GM19372 (cell line): ENCODE data around the gene ANK2.

ENCODE experiments used
- ATAC-seq: cut with Tn5 transposase; IDR thresholded peaks from one replicate; pipeline ENCODE4 v1.9.1; 2021; ENCODE audit warnings: mild to moderate bottlenecking, low read depth, moderate library complexity; ENCODE audit not compliant: unreplicated experiment

Gene ANK2

DNA sequence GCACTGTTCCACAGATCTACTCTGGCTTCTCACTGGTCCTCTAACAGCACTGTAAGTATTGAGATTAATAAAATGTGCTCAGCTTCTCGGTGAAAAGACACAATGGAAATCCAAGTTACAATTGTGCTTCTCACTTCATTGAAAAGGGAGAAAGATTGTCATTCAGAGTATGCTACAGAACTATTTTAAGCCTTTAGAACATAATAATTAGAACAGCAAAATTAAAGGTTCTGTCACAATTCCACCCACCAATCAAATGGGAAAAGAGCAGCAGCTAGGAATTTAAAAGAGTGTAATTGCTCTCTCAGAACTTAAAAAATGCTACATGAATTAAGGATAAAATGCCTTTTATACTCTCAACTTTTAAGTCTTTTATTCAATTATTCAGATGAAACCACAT, 329.4 kb downstream of the ANK2 start:
- ATAC-seq = no peak

DNA sequence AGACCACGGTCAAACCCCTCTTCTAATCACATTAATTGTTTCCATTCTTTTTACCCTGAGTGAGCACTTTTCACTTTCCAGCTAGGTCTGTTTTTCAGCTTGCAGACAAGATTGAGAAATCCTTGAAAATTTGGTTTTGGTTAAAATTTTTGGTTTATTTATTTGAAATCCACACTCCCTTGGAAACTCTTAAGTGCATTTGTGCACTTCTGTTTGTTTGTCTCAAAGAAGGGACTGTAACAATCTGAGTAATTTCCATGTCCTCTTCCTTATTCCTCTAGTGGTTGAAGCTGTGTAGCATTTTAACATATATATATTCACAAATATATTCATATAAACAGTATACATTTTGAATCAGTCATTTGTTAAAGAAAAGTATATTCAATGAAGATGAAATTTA, 333.3 kb downstream of the ANK2 start:
- ATAC-seq = no peak

DNA sequence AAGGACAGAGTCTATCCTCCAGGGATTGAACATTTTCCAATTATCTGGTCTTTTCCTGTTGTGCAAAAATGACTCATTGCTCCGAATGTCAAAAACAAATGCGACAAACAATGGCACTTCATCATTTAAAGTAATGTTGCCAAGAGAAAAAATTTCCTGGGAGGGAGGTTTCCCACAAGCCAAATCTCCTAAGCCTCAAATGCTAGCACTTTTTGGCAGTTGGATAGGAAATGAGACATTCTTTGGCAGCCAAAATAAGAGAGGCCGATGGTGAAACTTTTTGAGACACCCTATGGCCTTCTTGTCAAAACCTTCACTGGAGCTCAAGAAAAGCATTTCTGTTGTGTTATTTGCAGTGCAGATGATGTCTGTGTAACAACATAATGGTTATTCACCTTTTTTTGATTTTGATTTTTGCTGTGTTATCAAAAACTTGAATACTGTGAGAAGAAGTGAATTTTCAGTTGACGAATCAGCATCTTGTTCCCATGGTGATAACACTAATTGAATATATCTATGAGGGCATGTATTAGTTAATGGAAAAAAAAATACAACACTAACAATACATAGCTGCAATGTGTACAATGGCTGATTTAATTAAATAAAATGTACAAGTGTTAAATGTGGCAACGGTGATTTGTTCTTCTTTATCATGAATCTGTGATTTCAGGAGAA, 333.8 kb downstream of the ANK2 start:
- no peak for ATAC-seq

DNA sequence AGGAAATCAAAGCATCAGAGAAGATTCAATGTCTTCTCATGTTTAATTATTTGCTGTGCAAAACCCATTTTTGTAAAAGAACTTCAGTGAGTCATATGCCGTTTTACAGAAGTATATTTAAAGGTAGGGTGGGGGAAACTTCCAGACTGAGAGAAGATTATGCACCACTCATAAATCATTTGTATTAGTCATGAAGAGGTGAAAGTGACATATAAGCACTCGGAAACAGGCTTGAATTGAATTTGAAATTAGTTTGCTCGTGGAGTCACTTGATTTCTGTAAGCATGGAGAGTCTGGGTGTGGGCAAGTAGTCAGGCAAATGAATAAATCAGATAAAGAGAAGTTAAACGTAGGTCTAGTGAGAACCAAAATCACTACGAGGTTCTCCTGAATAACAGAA, 335.1 kb downstream of the ANK2 start:
- no peak for ATAC-seq

DNA sequence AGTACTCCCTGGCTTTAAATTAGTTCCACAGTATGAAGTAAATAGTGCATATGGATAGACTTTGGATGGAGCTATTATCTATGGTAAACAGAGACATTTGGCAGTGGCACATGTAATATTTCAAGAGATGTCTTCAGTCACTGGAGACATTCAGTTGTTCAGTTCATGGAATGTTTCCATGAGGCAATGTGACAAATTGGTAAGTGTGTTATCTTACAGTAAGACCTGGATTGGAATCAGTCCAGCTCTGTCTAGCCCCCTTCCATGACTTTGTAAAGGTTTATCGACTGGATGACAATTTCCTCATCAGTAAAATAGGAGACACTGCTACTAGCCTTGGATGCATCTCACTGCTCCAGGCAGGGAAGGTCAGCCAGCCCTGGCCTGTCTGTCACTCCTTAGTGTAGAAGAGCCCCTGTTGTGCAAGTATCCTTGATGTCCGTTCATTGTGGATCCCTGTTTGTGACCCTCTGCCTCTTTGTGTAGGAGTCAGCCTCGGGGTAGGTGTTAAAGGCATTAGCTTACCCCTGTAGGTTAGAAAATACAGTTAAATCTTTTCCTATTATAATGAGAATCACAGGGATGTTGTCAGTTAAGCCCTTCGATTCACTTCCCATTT, 335.9 kb downstream of the ANK2 start:
- ATAC-seq = no peak

DNA sequence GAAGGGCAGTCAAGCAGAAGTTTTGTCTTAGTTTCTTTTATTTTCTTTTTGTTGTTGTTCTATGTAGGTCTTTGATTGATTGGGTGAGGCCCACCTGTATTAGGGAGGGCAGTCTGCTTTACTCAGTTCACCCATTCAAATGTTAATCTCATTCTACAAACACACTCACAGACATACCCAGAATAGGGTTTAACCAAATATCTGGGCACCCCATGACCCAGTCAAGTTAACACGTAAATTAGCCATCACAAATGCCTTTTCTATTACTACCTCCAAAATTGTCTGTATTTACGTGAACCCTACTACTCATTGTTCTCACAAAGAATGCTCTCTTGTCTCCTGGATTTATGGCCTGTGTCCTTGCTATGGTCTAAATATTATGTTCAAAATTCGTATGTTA, 339.7 kb downstream of the ANK2 start:
- no peak for ATAC-seq

DNA sequence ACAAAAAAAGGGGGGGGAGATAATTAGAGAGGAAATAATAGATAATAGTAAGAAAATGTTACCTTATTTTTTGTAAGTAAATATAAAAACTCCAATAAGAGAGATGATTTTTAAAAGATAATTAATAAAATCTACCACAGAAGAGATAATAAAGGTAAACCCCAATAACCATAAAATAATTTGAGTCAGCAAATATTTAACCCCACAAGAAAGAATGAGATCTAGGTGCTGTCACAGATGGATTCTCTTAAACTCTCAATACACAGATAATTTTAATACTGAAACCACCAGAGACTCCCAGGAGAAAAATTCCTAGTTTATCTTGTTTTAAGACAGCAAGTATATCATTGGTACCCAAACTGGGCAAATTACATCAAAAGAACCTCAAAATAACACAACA, 341.4 kb downstream of the ANK2 start:
- no peak for ATAC-seq

DNA sequence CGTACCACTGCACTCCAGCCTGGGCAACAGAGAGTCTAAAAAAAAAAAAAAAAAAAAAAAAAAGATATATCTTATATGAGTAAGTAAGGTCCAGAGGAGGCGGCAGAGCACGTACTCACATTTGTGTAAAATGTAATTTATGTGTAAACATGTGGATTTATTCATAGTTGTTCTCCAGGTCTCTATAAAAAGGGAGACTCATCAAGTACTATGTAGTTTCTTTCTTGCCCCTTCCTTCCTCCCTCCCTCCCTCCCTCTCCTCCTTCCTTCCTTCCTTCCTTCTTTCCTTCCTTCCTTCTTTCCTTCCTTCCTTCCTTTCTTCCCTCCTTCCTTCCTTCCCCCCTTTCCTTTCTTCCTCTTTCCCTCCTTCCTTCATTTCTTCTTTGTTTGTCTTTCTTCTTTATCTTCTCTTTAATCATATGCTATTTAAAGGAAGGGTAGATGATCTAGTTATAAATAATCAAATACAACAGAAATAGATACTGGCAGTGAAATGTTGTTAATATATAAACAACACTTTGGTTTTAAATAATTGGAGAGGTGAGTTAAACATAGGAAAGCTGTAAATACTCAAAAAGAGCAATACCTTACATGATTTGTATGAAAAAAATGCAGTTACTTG, 344.8 kb downstream of the ANK2 start:
- ATAC-seq = no peak

DNA sequence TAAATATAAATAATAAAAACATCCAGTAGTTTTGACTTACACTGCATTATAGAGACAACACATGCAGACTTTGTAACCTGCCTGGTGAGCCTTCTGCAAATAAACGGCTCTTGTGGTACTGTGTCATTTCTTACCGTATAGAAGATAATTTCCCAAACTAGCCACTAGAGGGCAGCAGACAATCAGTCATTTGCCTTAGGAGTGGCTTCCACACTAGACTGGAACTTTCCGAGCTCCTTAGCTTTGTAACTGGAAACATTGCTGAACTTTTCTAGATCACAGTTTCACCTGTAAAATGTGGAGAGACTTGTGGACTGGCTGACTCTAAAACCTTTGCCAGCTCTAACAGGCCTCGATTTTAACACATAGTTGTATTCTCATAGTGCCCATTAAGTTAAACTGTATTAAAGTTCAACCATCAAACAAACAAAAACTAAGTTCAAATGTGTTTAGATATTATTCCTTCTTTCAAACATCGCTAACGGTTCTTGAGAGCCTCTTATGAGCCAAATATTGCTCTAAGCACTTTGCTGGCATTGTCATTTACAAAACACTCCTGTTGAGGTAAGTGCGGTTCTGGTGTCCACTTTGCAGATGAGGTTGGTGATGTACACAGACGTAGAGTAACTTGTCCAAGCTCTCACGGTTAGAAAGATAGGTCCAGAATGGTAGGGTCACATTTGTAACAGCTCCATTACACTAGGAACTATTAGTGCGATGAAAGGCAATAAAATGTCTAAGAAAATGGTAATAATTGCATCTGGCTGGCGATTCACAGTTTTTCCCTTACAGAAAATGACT, 345.5 kb downstream of the ANK2 start:
- peak; percentile 97 for ATAC-seq

DNA sequence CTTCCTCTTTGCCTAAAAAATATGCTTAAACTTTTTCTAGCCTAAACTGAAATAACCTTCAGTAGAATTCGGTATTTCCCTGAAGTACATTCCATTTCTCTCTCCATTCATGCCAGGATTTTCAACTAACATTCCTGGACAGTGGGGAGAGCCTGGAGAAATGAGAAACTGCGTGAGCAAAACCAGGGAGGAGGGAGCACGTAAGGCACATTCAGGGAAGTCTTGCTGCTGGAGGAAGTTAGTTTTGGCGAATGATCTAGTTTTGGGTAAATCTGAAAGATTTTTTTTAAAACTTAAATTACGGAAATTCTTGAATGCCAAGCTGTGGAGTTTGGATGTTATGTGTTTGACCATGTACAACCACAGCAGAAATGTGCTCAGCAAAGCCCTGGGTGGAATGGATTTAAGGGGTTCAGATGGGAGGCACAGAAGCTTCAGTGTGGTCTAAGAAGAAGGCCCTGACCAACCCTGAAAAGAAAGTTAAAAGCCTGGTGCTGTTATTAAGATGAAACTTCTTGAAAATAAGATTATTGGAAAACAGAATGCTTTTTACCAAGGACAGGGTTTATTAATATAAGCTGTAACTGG, 347.8 kb downstream of the ANK2 start:
- ATAC-seq = no peak

DNA sequence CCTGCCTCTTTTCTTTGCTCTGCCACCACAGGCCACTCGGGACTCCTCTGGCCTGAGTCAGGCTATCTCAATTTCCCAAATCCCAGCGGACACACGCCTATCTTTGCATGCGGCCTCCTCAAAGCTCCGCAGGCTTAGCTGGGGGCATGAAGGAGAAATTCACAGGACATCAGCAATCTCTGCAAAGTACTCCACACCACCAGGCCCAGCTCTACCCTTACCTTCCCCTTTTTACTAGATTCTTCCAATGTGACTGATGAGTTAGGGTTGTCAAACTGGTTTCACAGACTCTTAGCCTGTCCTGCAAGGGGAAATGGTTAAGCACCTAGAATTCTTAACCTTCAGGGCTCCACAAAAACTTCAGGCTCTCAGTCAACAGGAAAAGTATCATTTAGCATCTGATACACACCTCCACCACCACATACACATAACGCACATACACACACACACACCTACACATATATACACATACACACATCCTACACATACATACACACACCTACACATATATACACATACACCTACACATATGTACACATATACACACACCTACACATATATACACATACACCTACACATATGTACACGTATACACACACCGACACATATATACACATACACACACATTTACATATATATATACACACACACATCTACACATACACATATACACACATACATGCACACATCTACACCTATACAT, 349.1 kb downstream of the ANK2 start:
- no peak for ATAC-seq

DNA sequence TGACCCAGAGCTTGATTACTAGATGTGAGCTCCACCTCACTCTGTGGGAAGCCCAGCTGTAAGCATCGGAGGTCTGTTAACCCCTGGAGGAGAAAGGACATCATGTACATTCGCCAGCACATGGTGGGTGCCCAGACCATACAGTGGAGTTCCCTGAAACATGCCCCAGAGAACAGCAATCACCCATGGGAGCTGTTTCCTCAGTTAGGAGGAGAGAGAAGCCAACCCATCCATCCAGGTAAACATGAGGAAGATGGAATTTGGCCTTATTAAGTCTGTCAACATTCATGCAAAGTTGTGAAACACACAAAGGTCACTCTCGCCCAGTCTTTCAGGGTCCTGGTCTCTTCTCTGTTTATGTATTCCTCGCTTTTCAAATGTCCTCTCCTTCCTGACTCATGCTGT, 354.7 kb downstream of the ANK2 start:
- no peak for ATAC-seq

DNA sequence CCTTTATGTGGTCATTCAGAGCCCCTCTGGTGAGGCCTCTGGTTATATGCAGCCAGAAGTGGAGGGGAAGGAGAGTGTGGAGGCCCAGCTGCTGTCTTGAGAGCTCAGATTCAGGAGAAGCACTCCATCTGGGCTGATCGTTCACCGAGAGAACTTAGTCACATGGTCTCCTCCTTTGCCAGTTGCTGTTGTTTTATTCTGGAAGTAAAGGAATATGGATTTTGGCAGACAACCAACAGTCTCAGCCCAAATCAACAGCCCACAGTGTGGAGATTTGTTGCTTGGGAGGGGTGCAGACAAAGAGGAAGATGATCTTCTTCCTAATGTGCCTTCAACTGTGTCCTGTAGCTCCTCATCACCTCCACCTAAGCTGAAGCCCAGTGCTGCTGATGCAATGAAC, 355.4 kb downstream of the ANK2 start:
- ATAC-seq = no peak

DNA sequence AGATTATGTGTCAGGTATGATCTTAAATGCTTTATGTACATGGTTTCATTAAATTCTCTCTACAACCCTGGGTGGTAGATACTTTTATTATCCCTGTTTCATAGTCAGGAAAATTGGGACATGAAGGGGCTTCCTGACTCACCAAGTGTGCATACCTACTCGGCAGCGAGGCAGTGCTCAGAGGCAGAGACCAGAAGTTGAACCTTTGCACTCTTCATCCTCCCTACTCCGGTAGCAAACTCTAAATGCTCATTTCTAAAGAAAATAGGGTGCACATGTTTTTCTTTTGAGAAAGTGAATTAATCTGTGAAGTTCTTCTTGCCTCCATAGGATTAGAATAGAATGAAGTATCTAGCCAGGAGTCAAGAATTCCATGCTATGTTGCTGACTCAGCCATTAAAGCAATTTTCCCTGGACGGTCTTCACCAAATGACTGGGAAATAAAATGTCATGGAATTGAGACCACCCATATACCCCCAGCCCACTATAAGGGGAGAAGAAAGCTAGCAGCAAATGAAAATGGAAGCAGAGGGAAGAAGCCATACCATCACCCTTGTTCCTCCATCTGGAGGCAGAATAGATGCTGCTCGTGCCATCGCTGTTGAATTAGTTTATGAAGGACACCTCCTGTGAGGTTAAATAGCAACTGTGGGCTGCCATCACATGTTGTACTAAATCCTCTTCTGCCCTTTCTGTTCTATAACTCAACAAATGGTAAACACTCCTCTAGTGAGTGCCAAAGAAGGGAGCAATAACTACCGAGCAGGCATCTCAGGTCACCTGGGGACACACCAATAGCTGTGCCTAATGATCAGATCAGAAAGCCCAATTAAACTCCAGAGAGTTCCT, 356.6 kb downstream of the ANK2 start:
- ATAC-seq = no peak

DNA sequence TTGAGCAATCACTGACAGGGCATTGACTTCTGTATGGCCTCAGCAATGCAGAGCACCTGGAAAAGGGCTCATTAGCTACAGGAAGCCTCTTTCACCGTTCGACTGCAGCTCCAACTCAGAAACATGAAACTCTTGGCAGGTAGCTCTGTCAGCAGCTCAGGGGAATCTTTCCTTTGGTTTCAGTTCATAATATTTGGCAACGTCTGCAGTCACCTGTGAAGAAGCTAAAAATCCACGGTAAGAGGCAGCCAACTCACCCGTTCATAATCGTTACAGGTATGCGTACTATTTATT, 357.2 kb downstream of the ANK2 start:
- ATAC-seq = no peak

DNA sequence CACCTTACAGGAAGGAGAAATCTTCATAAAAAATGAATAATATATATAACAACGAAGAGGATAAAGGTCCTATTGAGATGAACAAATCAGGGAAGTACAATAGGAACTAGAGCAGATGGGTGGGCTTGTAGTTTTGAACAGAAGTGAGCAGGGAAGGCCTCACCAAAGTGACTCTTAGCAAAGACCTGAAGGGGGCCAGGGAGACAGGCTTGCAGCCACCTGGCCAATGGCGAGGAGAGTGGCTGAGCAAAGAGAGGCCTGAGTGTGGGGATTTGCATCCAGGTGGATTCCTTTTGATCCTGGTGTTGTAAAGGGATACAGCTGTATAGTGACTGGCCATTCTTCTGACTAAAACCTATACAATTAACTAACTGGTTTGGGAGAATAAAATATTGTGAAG, 358.0 kb downstream of the ANK2 start:
- ATAC-seq = no peak

DNA sequence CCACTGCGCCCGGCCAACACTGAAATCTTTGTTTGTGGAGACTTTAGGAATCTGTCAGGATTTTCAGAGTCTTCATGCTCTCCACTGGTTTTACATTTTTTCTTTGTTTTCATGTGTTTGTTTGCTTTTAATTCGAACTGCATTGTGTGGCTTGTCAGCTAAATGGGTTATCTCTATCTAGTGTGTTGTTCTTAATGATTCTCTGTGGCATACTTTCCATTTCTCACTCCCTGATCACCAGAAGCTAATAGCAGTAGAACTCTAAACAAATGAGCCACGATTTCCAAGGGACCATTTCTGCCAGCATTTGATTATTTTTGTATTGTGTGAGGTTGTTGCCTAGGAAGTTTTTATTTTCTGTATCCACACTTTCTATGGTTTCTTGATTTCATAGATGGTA, 359.7 kb downstream of the ANK2 start:
- no peak for ATAC-seq

DNA sequence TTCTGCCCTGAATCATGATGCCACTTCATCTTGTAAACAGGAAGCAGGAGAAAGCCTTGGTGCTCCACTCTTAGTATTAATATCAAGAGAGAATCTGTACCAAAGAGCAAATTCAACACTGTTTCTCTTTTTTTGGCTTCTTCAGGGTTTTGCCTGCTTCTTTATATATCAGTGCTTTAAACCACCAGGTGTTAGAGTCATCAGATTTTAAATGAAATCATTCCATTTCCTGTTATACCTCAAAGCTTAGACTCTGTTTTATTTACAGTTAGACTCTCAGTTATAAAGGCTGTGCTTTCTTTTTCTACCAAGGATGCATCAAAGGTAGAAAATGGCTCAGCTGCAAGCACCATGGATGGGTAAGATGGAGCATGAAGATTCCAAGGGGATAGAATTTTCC, 361.2 kb downstream of the ANK2 start:
- no peak for ATAC-seq

DNA sequence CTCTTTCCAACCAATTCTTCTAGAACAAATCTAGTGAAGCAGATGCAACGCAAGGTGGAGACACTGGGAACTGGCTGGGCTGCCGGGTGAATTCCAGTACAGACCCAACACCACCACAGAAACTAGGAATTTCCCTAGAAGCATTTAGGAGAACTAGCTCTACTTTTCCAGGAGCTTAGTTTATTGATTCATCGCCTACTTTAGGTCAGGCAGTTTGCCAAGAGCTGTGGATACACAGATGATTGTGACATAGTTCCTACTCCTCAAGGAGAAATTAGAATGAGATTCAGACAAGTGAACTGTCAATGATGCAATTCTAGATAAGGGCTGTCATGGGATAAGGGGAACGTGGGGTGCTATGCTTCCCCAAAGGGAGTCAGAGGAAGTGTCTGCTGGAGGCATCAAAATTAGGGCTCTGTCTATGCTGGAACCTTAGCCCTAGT, 362.1 kb downstream of the ANK2 start:
- no peak for ATAC-seq

DNA sequence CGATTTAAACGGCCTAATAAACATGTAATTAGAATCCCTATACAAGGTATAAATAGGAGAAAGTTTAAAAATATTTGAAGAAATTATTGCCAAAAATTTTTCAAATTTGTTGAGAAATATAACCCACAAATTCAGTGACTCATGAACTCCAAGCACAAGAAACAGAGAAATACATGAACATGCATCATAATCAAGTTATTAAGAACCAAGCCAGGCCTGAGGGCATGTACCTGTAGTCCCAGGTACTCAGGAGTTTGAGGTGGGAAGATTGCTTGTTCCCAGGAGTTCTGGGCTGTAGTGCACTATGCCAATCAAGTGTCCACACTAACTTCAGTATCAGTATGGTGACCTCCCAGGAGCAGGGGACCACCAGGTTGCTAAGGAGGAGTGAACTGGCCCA, 370.2 kb downstream of the ANK2 start:
- no peak for ATAC-seq
